ENCODE data around the gene ADAMTS2. TPM values are rescaled to one million over a fixed set of nuclear protein-coding genes. Genes with fewer than 3 reads are reported as not detected.

ADAMTS2 gene
- total RNA-seq, 1 experiment from 2014 or later: not detected

DNA sequence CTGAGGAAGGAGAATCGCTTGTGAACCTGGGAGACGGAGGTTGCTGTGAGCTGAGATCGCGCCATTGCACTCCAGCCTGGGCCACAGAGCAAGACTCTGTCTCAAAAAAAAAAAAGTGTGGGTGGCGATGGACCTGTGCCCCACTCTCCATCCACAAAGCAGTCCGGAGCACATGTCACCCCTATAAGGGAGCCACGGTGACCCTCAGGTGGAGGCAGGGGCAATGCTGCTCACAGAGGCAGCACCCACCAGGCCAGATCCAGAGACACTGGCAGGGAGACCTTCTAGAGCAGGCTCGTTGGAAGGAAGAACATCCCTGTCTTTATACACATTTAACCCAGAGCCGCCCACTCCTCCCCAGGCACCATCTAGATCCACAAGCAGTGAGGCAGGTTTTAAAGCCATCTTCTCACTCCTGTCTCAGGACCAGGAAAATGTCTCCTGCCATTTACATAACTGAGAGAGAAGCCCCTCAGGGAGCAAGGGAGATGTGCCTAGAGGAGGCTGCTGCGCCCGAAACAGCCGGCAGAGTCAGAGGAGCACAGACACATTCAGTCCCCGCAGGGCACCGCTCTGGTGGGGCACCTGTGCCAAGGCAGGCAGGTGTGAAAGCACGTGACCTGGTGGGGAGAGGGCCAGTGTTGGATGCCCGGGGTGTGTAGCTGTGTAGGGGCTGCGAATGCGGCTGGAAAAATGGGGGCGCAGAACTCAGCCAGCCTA lies 31.6 kb upstream of the ADAMTS2 start:
- Histone ChIP-seq H3F3A (ENCODE audit: low read length, unreplicated experiment) (no peaks in the 10 kb centered on the region), H4K20me1 (ENCODE audit: low read length) (no peaks in the 10 kb centered on the region), H3K4me3 (ENCODE audit: low read length) (no peak overlapping the region), H3K27me3 (ENCODE audit: low read length) (peaks cover 39% of the 10 kb centered on the region), H3K27ac (ENCODE audit: low read length) (no peak overlapping the region), H2AFZ (ENCODE audit: low read length) (no peak overlapping the region), H3K4me1 (ENCODE audit: insufficient read depth, low read length) (no peaks in the 10 kb centered on the region), H3K9ac (ENCODE audit: low read length) (no peak overlapping the region), H3K9me3 (ENCODE audit: low read length) (no peaks in the 10 kb centered on the region), H3K36me3 (ENCODE audit: low read depth, low read length) (no peaks in the 10 kb centered on the region), H3K4me2 (ENCODE audit: low read length) (no peak overlapping the region), H3K9me2 (replicated peaks; ENCODE audit: low read length) (no peaks in the 10 kb centered on the region), H3K79me2 (ENCODE audit: low read length) (no peaks in the 10 kb centered on the region)
- POLR2A ChIA-PET (ENCODE audit: unreplicated experiment): no interaction called here
- CTCF ChIA-PET: no interaction called here
- ATAC-seq (no peak), DNase-seq (no peak)
- TF ChIP-seq EZH2 (IDR thresholded peaks at IDR 0.05; ENCODE audit: low read length, unreplicated experiment) (no peak), EZH2phosphoT487 (IDR thresholded peaks at IDR 0.05; ENCODE audit: borderline replicate concordance, low read length) (no peak)
- TF ChIP-seq, protein P1, sequence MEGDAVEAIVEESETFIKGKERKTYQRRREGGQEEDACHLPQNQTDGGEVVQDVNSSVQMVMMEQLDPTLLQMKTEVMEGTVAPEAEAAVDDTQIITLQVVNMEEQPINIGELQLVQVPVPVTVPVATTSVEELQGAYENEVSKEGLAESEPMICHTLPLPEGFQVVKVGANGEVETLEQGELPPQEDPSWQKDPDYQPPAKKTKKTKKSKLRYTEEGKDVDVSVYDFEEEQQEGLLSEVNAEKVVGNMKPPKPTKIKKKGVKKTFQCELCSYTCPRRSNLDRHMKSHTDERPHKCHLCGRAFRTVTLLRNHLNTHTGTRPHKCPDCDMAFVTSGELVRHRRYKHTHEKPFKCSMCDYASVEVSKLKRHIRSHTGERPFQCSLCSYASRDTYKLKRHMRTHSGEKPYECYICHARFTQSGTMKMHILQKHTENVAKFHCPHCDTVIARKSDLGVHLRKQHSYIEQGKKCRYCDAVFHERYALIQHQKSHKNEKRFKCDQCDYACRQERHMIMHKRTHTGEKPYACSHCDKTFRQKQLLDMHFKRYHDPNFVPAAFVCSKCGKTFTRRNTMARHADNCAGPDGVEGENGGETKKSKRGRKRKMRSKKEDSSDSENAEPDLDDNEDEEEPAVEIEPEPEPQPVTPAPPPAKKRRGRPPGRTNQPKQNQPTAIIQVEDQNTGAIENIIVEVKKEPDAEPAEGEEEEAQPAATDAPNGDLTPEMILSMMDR (conservative IDR thresholded peaks at IDR 0.05; ENCODE audit: low read depth, low read length): no peak
- BruUV-seq (replicated peaks): no TSS peak
- intact Hi-C loops (cut with micrococcal nuclease): no loop called here

- DNase-seq (no peak), ATAC-seq (no peak)
- Histone ChIP-seq H2AFZ (ENCODE audit: low read length) (no peak overlapping the region), H3K27me3 (ENCODE audit: low read length) (peaks cover 47% of the 10 kb centered on the region), H4K20me1 (ENCODE audit: low read length) (no peaks in the 10 kb centered on the region), H3K27ac (ENCODE audit: low read length) (no peak overlapping the region), H3K9me3 (ENCODE audit: low read length) (no peaks in the 10 kb centered on the region), H3K4me1 (ENCODE audit: insufficient read depth, low read length) (no peaks in the 10 kb centered on the region), H3K9me2 (replicated peaks; ENCODE audit: low read length) (no peaks in the 10 kb centered on the region), H3K9ac (ENCODE audit: low read length) (no peak overlapping the region), H3K4me2 (ENCODE audit: low read length) (no peak overlapping the region), H3K4me3 (ENCODE audit: low read length) (no peak overlapping the region), H3F3A (ENCODE audit: low read length, unreplicated experiment) (no peaks in the 10 kb centered on the region), H3K79me2 (ENCODE audit: low read length) (no peaks in the 10 kb centered on the region), H3K36me3 (ENCODE audit: low read depth, low read length) (no peaks in the 10 kb centered on the region)
- CTCF ChIA-PET: no interaction called here
- no TSS peak for BruUV-seq (replicated peaks)
- intact Hi-C loops (cut with micrococcal nuclease): no loop called here
- TF ChIP-seq EZH2 (IDR thresholded peaks at IDR 0.05; ENCODE audit: low read length, unreplicated experiment) (no peak), EZH2phosphoT487 (IDR thresholded peaks at IDR 0.05; ENCODE audit: borderline replicate concordance, low read length) (no peak)
- TF ChIP-seq, protein P1 (conservative IDR thresholded peaks at IDR 0.05; ENCODE audit: low read depth, low read length): no peak
- POLR2A ChIA-PET (ENCODE audit: unreplicated experiment): no interaction called here
Observed at GRCh38 chr5:179375831-179376365, 30.6 kb upstream of the ADAMTS2 start.

- no peak overlapping the region for H3K27ac ChIP-seq (ENCODE audit: low read length)
- TF ChIP-seq, protein P1 (conservative IDR thresholded peaks at IDR 0.05; ENCODE audit: low read depth, low read length): no peak
- no peak for TF ChIP-seq EZH2 (IDR thresholded peaks at IDR 0.05; ENCODE audit: low read length, unreplicated experiment)
- no peak for TF ChIP-seq EZH2phosphoT487 (IDR thresholded peaks at IDR 0.05; ENCODE audit: borderline replicate concordance, low read length)
- H3K36me3 ChIP-seq (ENCODE audit: low read depth, low read length): no peaks in the 10 kb centered on the region
- no peaks in the 10 kb centered on the region for H4K20me1 ChIP-seq (ENCODE audit: low read length)
- H3K27me3 ChIP-seq (ENCODE audit: low read length): peaks cover 51% of the 10 kb centered on the region
- H3K4me1 ChIP-seq (ENCODE audit: insufficient read depth, low read length): no peaks in the 10 kb centered on the region
- intact Hi-C loops (cut with micrococcal nuclease): no loop called here
- no peak overlapping the region for H3K4me3 ChIP-seq (ENCODE audit: low read length)
- ChIA-PET POLR2A (ENCODE audit: unreplicated experiment) (no interaction called here), CTCF (no interaction called here)
- no peak for ATAC-seq
- no peak for DNase-seq
- no peak overlapping the region for H3K4me2 ChIP-seq (ENCODE audit: low read length)
- H3K79me2 ChIP-seq (ENCODE audit: low read length): no peaks in the 10 kb centered on the region
- no peaks in the 10 kb centered on the region for H3F3A ChIP-seq (ENCODE audit: low read length, unreplicated experiment)
- no TSS peak for BruUV-seq (replicated peaks)
- H2AFZ ChIP-seq (ENCODE audit: low read length): no peak overlapping the region
- H3K9ac ChIP-seq (ENCODE audit: low read length): no peak overlapping the region
- no peaks in the 10 kb centered on the region for H3K9me3 ChIP-seq (ENCODE audit: low read length)
- H3K9me2 ChIP-seq (replicated peaks; ENCODE audit: low read length): no peaks in the 10 kb centered on the region
Observed at GRCh38 chr5:179375236-179375685, 30.0 kb upstream of the ADAMTS2 start.
